ENCODE data around the gene BOLA1.

The BOLA1 gene

GRCh38 chr1:149887456-149888246 lies 11.7 kb upstream of the BOLA1 start:
- no peak for FAIRE-seq

DNA sequence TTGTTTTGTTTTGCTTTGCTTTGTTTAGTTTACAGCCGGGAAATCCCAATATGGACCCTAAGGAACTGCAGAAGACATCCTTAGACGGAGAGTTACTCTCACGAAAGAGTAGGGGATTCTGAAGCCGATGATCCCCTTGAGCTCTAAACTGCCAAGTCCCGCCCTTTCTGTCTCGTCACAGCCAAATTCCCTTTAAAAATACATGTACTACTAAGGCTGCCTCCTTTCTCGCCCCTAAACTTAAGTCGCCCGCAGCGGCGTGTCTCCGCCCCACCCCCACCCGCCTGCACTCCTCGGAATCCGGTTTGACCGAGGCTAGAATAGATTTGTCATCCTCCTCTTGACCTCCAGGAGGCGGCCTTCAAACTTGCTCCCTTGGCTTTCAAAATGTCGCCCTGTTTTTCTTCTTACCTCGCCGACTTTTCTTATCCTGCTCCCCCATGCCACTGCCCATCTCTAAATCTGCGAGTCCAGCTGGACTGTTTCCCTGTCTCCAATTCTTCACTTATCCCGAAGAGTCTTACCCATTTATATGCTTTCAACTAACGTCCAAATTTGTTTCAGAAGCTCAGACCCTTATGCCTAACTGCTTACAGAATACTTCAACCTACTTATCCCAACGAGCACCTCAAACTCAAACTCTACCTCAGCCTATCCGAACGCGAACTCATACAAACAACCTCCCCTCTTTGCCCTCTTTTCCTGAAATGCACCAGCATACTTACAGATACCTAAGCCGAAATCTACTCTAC lies 10.9 kb upstream of the BOLA1 start:
- FAIRE-seq, result no peak

DNA sequence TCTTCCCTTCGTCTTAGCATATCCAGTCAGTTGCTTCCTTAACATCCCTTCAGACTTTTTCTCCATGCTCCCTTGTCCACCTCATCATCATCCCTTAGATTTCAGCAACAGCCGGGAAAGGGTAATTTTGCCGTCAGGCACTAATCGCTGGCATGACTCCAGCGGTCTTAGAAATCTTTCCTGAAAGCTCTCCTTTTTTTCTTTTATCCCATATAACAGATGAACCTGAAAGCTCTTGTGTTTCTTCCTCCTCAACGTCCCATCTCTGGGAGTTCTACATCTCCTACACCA lies 10.4 kb upstream of the BOLA1 start:
- no peak for FAIRE-seq

GRCh38 chr1:149896575-149896974 lies 2.8 kb upstream of the BOLA1 start:
- FAIRE-seq, result no peak

- no peak for FAIRE-seq
Measured at GRCh38 chr1:149903836-149904491, 4.6 kb downstream of the BOLA1 start.

DNA sequence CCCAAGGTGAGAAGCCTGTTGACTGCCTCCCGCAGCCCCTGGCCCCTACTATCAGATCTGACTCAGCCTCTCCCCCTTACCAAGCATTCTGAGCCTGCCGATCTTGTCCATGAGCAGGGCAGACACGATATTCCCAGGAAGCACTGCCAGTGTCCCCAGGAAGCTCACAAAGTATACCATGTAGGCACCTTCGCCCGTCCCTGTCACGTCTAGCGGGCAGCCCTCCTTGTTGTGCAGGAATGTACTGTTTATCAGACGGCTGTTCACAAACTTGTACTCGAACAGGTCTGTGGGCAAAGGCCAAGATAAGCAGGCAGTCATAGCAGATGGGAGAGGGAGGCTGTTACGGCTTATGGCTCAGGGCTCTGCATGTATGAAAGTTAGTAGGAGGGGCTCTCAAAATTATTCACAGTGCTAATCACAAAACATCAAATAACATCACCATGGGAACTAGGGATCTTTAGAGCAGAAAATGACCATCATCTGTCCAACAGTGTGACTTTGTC lies 7.3 kb downstream of the BOLA1 start:
- FAIRE-seq, result no peak

GRCh38 chr1:149914545-149914944 lies 15.2 kb downstream of the BOLA1 start:
- no peak for FAIRE-seq

DNA sequence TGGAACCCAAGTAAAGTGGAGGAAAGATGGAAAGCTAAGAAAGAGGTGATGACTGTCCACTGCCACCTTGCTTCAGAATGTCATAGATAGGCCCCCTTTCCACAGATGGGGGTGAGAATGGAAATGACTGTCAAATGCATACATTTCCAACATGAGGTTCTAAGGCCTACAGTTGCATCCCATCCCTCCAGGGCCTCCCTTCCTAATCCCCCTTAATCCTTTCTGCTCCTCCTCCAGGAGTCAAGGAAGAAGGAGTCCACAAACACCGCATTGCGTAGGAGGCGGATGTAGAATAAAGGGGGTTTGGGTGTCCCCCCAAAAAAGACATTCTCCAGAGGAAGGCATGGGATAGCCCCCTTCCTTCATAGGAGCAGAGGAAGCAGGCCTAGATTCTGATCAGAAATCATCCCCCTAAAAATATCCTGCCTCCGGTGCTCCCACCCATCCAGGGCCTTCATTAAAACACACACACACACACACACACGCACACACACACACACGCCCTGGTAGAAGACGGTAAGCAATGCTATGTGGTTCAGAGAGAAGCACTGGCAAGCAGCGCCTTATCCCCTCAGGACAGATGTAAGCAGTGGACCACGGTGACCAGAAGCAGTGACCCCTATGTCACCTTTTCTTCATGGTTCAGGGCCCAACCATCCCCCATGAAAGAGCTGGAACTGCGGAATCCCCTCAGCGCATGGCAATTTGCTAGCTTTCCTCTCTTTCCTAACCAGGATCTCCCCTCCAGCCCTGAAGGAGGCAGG lies 16.2 kb downstream of the BOLA1 start:
- no peak for FAIRE-seq

- no peak for FAIRE-seq
Measured at GRCh38 chr1:149916193-149916897, 17.0 kb downstream of the BOLA1 start.

DNA sequence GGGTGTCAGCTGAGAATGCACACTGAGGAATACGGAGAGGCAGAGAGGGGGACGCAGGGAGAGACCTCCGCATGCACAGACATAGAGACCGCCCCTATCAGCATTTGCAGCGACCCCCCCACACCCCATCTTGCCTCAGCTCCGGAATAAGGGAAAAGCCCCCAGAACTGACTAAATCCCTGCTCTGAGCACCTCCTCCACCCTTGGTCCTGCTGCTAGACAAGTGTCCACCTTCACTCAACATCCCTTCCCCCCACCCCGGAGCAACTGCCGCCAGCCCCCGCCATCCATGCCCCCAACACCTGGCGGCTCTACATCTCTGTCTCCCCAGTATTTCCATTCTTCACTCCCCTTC lies 17.5 kb downstream of the BOLA1 start:
- FAIRE-seq, result no peak

- no peak for FAIRE-seq
Measured at GRCh38 chr1:149917571-149918144, 18.3 kb downstream of the BOLA1 start, which contains the start of gene SV2A. SV2A (minus strand) TSS chr1:149917844; CDS start chr1:149913840, 4,004 bp downstream.

DNA sequence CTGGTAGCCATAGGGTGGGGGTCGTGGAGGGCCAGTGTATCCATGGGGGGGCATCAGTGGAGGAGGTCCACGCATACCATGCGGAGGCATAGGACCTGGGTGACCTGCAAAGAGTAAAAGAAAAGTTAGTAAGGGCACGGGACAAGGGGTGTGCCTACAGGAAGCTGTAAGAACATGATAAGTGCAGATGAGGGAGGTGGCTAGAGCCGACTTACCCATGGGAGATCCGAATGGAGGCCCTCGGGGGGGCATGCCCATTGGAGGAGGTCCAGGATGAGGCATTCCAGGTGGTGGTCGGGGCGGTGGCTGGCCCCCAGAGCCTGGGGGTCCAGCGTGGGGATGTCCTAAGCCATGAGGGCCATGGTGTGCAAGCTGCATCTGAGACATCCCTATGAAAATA lies 24.3 kb downstream of the BOLA1 start:
- FAIRE-seq, result no peak

DNA sequence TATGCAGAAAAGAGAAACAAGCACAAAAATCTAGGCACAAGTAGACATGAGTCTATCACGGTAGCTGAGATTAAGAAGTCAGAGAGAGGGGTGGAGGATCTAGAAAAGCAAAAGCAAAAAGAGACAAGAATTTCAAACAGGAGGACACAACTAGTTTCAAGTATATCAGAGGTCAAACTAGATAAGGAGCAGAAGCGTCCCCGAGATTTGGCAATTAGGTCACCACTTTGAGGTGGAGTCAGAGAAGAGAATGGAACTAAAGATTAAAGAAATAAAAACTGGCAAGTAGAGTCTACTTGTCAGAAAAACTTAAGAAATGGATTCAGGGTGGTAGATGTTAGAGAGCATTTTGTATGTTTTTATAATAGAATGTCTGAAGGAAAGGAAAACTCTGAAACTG lies 26.0 kb downstream of the BOLA1 start:
- no peak for FAIRE-seq

- no peak for FAIRE-seq
Measured at GRCh38 chr1:149925751-149926150, 26.4 kb downstream of the BOLA1 start.

DNA sequence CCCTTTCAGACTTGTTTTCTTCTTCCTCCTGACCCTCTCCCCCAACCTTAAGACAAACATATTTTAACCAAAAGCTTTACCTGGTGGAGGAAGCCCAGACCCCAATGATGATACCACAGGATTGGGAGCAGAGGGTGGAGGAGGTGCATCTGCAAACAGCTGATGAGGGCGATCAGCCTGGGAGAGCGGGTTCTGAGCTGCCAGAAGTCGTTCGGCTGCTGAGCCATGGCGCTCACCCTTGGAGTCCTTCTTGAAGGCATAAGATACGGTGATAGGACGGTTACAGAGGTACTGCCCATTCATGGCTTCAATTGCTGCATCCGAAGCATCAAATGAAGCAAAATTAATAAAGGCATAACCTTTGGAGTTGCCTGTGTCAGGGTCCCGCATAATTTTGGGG lies 26.9 kb downstream of the BOLA1 start:
- no peak for FAIRE-seq

DNA sequence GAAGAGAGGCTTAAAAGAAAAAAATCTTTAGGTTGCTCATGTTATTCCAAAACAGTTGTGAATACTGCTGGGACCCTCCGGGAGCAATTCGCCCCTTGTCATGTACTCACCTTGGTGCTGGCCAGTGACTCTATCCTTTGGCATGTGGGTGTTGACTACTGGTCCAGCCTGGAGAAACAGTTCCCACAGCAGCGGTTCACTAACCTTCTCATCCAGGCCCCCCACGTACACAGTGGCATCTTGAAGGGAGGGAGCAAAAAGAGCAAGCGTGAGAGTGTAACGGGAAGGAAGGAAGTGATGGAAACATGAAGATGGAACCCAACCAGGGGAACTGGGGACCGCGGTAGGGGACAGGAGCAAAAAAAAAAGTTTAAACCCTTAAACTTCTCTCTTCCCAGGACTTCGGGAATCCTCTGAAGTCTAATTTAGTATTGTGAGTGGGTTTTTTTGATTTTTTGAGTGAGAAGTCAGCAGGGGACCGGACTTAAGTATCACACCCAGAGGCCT lies 27.7 kb downstream of the BOLA1 start:
- FAIRE-seq, result no peak

DNA sequence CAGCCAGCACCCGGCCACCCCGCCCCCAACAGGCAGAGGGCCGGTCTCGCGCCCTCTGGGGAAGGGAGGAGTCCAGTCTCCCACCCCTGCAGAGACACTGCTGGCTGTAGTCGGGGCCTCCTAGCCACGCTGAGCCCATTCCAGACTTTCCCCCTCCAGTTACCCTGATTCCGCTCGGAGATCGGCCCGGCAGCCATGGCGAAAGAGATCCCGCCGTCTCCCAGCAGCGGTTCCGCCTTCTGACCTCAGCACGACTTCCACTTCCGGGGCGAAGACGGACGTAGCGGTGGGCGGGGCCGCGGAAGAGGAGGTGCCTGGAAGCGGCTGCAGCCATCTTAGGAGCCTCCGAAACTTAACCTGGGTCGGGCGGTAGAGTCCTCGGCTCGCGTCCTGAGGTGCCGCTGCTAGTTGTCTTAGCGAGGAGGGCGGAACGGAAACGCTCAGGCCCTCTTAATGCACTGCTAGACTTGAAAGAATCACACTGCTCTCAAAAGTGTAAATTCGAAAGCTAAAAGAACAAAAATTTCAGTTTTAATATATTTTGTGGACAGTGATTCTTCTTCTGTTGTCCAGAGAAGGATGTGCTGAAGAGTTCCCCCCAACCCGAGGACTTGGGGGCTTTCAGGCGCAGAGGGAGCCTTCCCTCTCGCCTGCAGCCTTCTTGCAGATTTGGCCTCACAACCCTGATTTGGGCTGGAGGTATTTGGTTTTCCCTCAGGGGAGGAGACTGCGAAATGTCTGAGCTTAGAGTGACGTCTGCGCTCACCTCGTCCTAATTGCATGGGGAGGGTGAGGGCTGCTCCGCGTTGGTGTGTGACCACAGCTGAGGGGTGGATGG lies 28.4 kb downstream of the BOLA1 start, which contains the start of gene SF3B4:
Gene SF3B4 (minus strand): TSS at position 241 of the 838 bp plus-strand sequence. CDS start 44 bp downstream, at position 197.
- FAIRE-seq, result no peak

DNA sequence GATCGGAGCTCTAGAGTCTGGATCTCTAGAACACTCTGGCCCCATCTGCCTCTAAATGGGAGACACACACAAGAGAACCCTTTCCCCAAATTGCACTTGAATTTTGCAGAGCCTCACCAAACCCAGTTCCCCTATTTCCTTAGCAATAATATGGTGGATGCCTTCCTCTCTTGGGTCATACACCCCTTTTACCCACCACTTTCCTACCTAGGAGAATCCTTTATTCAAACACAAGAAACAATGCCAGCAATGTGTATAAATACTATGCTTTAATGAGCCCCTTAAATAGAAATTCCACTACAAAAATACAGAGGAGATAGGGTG lies 29.0 kb downstream of the BOLA1 start:
- no peak for FAIRE-seq

GRCh38 chr1:149929856-149930255 lies 30.5 kb downstream of the BOLA1 start:
- FAIRE-seq, result no peak

GRCh38 chr1:149931212-149931790 lies 31.9 kb downstream of the BOLA1 start:
- FAIRE-seq, result no peak

All from colon (tissue), 2 donors.